ENCODE data around the gene SV2C. TPM values are rescaled to one million over a fixed set of nuclear protein-coding genes. Genes with fewer than 3 reads are reported as not detected.

SV2C gene
- total RNA-seq, 1 donor from 2014 or later: not detected

DNA sequence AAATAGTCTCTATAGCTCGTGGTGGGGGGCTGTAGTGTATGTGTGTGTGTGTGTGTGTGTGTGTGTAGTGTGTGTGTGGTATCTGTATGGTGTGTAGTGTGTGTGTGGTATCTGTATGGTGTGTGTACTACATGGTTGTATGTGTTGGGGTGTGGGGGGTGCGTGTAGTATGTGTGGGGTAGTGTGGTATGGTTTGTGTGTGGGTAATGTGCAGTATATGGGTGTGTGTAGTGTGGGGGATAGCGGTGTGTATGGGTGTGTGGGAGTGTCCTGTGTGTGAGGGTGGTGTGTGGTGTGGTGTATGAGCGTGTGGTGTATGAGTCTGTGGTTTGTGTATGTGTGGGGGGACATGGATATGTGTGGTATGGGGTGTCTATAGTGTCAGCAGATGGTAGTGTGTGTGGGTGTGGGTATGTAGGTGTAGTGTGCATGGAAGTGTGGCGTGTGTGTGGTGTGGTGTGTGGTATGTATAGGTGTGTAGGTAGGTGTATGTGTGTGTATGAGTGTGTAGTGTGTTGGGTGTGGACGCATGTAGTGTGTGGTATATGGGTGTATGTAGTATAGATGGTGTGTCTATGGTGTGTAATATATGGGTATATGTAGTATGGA is 174.1 kb downstream of the SV2C start:
- DNase-seq (ENCODE audit: extremely low spot score, unreplicated experiment): no peak
- H3K4me1 Mint-ChIP-seq (ENCODE audit: unreplicated experiment): peaks cover 8% of the 10 kb centered on the region
- H3K27me3 Mint-ChIP-seq (ENCODE audit: unreplicated experiment): peaks cover 40% of the 10 kb centered on the region
- H3K9me3 Mint-ChIP-seq (ENCODE audit: unreplicated experiment): peaks cover 2% of the 10 kb centered on the region
- H3K4me3 Mint-ChIP-seq (ENCODE audit: unreplicated experiment): no peak overlapping the region
- no peaks in the 10 kb centered on the region for H3K36me3 Mint-ChIP-seq (ENCODE audit: unreplicated experiment)
- TF ChIP-seq, protein P1, sequence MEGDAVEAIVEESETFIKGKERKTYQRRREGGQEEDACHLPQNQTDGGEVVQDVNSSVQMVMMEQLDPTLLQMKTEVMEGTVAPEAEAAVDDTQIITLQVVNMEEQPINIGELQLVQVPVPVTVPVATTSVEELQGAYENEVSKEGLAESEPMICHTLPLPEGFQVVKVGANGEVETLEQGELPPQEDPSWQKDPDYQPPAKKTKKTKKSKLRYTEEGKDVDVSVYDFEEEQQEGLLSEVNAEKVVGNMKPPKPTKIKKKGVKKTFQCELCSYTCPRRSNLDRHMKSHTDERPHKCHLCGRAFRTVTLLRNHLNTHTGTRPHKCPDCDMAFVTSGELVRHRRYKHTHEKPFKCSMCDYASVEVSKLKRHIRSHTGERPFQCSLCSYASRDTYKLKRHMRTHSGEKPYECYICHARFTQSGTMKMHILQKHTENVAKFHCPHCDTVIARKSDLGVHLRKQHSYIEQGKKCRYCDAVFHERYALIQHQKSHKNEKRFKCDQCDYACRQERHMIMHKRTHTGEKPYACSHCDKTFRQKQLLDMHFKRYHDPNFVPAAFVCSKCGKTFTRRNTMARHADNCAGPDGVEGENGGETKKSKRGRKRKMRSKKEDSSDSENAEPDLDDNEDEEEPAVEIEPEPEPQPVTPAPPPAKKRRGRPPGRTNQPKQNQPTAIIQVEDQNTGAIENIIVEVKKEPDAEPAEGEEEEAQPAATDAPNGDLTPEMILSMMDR (IDR thresholded peaks at IDR 0.05): no peak
- no peak overlapping the region for H3K27ac Mint-ChIP-seq (ENCODE audit: unreplicated experiment)

DNA sequence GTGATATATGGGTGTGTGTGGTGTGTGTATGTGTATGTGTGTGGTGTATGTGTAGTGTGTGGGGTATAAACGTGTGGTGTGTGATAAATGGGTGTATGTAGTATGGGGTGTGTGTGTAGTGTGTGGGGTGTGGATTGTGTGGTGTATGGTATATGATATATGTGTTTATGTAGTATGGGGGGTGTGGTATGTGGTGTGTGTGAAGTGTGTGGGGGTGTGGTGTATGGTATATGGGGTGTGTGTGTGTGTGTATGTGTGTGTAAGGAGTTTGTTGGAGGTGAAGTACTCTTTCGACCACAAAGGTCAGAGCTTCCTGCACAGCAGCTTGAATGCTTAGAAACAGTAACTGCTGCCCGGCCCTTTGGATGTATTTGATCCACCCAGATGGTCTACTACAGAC is 174.7 kb downstream of the SV2C start:
- no peak for DNase-seq (ENCODE audit: extremely low spot score, unreplicated experiment)
- H3K4me3 Mint-ChIP-seq (ENCODE audit: unreplicated experiment): no peak overlapping the region
- TF ChIP-seq, protein P1 (IDR thresholded peaks at IDR 0.05): no peak
- peaks cover 40% of the 10 kb centered on the region for H3K27me3 Mint-ChIP-seq (ENCODE audit: unreplicated experiment)
- H3K27ac Mint-ChIP-seq (ENCODE audit: unreplicated experiment): no peak overlapping the region
- peaks cover 8% of the 10 kb centered on the region for H3K4me1 Mint-ChIP-seq (ENCODE audit: unreplicated experiment)
- H3K36me3 Mint-ChIP-seq (ENCODE audit: unreplicated experiment): no peaks in the 10 kb centered on the region
- H3K9me3 Mint-ChIP-seq (ENCODE audit: unreplicated experiment): peaks cover 7% of the 10 kb centered on the region

DNA sequence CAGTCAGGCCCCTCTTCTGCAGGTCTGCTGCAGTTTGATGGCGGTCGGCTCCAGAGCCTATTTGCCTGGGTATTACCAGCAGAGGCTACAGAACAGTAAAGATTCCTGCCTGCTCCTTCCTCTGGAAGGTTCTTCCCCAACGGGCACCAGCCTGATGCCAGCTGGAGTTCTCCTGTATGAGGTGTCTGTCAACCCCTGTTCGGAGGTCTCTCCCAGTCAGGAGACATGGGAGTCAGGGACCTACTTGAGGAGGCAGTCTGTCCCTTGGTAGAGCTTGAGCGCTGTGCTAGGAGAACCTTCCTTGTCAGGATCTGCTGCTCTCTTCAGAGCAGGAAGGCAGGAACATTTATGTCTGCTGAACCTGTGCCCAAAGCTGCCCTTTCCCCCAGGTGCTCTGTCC is 181.5 kb downstream of the SV2C start:
- peaks cover 7% of the 10 kb centered on the region for H3K9me3 Mint-ChIP-seq (ENCODE audit: unreplicated experiment)
- peaks cover 3% of the 10 kb centered on the region for H3K4me1 Mint-ChIP-seq (ENCODE audit: unreplicated experiment)
- H3K4me3 Mint-ChIP-seq (ENCODE audit: unreplicated experiment): no peak overlapping the region
- DNase-seq (ENCODE audit: extremely low spot score, unreplicated experiment): no peak
- no peaks in the 10 kb centered on the region for H3K36me3 Mint-ChIP-seq (ENCODE audit: unreplicated experiment)
- TF ChIP-seq, protein P1 (IDR thresholded peaks at IDR 0.05): no peak
- H3K27ac Mint-ChIP-seq (ENCODE audit: unreplicated experiment): no peak overlapping the region
- H3K27me3 Mint-ChIP-seq (ENCODE audit: unreplicated experiment): peaks cover 30% of the 10 kb centered on the region

DNA sequence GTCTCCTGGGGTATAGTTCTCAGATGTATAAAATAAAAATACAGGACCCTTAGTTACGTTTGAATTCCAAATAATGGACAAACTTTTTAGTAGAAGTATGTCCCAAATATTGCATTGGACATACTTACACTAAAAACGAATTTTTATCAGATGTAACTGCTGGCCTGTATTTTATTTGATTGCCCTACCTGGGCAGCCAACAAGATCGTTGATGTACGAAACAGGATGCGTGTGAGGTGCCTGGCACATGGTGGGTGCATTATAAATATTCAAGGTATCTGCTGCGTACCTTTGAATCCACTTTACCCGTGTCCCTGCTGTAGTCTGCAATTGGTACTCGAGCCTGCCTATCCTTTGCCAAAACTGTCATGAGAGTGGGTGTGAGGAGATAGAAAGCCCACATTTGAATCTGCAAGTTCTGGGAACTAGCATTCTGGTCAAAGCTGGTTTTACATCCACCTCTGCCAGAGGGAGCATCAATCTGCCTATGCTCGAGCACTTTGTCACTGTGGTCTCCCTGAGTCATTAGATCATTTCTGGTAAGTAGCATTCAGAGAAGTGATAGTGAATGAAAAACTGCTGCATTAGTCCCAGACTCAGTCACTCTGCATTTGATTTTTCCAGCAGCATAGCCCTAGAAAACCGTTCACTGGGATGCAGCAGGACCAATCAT is 186.2 kb downstream of the SV2C start:
- Mint-ChIP-seq H3K27ac (ENCODE audit: unreplicated experiment) (no peak overlapping the region), H3K4me1 (ENCODE audit: unreplicated experiment) (peaks cover 34% of the 10 kb centered on the region), H3K36me3 (ENCODE audit: unreplicated experiment) (no peaks in the 10 kb centered on the region), H3K4me3 (ENCODE audit: unreplicated experiment) (no peak overlapping the region), H3K27me3 (ENCODE audit: unreplicated experiment) (peaks cover 6% of the 10 kb centered on the region), H3K9me3 (ENCODE audit: unreplicated experiment) (no peaks in the 10 kb centered on the region)
- TF ChIP-seq, protein P1 (IDR thresholded peaks at IDR 0.05): no peak
- no peak for DNase-seq (ENCODE audit: extremely low spot score, unreplicated experiment)

DNA sequence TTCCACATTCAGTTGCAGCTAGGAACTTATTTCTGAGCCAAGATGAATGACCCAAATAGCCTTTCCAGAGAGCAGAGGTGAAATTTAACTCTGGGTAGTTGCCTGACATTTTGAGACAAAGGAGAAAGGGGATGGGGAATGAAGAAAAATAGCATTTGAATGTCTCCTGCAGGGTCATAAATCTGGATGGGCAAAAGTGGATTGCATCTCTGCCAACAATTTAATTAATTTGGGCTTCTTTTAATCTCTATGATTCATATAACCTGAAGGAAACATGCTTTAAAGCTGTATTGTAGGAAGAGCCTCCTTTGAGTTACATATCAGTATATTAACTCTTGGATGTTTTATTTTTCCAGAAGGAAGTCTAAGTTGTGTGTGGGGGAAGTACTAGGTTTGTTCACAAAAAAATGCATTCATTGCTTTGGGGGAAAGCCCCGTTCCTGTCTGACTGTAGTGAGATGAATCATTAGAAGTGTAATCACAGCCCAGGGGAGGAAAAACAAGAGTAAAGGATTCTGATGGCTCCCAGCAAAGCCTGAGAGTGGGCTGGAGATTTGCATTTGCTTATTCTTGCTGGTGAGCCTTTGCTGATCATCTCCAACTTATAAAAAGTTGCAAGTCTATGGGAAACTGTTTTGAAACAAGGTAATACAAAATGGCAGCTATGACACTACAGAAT is 186.9 kb downstream of the SV2C start:
- TF ChIP-seq, protein P1 (IDR thresholded peaks at IDR 0.05): no peak
- no peak overlapping the region for H3K4me3 Mint-ChIP-seq (ENCODE audit: unreplicated experiment)
- no peak for DNase-seq (ENCODE audit: extremely low spot score, unreplicated experiment)
- H3K27ac Mint-ChIP-seq (ENCODE audit: unreplicated experiment): no peak overlapping the region
- H3K9me3 Mint-ChIP-seq (ENCODE audit: unreplicated experiment): no peaks in the 10 kb centered on the region
- H3K36me3 Mint-ChIP-seq (ENCODE audit: unreplicated experiment): no peaks in the 10 kb centered on the region
- H3K4me1 Mint-ChIP-seq (ENCODE audit: unreplicated experiment): peaks cover 37% of the 10 kb centered on the region
- H3K27me3 Mint-ChIP-seq (ENCODE audit: unreplicated experiment): peaks cover 4% of the 10 kb centered on the region
